ELF-1 (cell line): ENCODE data around the gene CSNK1G2.

Experiments used
- DNase-seq: peaks from one replicate; pipeline ENCODE4 v3.0.0-alpha.2; 2016; ENCODE audit warnings: low read depth, low spot score

CSNK1G2 gene

DNA sequence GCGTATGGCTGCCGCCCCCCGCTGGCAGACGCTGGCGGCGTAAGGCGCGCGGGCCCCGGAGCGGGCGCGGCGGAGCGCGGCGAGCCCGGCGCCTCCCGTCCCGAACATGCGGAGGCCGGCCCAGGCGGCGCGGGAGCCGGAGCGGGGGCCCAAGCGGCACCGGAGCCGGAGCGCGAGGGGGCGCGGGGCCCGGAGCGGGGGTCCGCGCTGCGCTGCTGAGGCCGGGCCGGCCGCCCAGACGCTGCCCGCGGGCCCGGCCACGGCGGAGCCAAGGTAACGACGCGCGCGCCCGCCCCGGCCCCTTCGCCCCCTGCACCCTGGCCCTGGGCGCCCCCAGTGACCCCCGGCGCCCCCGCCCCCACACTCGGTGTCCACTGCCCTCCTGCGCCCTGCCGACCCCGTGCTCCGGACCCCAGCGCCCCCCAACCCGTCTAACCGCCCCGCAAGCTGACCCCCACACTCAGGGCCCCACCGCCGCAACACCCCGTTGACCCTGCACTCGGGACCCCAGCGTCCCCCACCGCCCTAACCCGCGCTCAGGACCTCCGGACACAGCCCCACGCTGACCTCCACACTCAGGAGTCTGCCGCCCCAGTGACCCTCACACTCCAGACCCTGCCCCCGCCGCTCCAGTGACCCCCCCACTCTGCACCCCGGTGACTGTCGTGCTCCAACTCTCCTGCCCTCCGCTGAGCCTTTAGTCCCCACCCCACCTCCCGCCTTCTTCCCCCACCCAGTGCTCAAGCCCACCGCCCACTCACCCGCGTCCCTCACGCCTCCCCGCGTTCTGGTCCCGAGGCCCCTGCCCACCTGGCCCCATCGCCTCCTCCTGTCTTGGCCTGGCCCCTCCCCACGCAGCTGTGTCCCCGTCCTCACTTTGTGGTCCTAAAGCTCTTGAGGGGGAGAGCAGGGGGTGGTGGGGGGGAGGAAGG is at the start of gene CSNK1G2:
Gene CSNK1G2 (plus strand): TSS at position 27 of the 932 bp plus-strand sequence. CDS start 28,601 bp downstream, outside the sequence.
- DNase-seq: no peak

DNA sequence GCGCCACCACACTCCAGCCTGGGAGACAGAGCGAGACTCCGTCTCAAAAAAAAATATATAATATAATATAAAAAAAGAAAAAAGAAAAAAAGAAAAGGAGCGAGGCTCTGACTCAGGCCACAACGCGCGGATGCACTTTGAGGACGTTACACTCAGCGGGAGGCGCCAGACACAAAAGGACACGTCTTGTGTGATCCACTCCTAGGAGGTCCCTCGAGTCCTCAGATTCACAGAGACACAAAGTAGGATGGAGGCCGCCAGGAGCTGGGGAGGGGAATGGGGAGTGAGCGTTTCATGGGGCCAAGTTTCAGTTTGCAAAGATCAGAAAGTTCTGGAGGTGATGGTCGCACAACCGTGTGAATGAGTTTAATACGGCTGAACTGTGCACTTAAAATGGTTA is 47.2 kb upstream of the CSNK1G2 start:
- DNase-seq: no peak

DNA sequence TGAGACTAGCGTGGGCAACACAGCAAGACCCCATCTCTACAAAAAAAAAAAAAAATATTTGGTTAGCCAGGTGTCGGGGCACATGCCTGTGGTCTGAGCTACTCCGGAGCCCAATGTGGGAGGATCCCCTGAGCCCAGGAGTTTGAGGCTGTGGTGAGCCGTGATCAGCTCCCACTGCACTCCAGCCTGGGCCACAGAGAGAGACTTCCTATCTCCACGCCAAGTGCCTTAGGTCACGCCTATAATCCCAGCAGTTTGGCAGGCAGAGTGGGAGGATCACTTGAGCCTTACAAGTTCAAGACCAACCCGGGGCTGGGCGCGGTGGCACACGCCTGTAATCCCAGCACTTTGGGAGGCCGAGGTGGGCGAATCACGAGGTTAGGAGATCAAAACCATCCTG is 44.5 kb upstream of the CSNK1G2 start:
- no peak for DNase-seq

DNA sequence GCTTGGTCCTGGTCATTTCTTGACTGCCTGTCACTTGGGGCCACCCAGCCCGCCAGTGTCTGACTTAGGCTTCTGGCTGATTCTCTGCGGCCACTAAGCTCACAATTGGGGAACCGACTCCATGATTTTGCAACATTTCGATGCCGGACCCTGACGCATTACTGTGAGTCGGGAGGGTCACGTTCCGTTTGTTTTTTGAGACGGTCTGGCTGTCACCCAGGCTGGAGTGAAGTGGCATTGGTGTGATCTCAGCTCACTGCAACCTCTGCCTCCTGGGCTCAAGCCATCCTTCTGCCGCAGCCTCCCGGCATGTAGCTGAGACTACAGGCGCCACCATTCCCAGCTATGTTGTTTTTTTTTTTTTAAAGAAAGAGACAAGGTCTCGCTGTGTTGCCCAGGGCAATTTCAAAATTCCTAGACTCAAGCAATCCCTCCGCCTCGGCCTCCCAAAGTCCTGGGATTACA is 39.0 kb upstream of the CSNK1G2 start:
- DNase-seq: peak; percentile 61

DNA sequence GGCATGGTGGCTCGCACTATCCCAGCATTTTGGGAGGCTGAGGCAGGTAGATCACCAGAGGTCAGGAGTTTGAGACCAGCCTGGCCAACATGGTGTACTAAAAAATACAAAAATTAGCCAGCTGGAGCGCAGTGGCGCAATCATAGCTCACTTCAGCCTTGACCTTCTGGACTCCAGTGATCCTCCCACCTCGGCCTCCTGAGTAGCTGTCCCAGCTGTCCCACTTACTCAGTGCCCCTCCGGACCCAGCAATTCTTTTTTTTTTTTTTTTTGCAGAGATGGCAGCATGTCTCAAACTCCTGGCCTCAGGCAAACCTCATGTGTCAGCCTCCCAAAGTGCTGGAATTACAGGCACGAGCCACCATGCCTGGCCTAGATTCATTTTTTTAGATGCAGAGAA is 38.0 kb upstream of the CSNK1G2 start:
- DNase-seq: no peak

DNA sequence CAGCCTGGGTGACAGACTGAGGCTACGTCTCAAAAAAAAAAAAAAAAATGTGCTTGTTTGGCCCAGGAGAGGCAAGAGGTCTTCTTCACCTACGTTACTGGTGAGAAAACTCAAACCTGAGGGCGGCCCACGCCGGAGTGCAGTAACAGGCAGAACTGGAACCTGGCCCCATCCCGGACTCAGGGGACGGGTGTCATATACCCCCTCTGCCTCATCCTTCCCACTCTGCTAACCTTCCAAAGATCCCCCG is 36.2 kb upstream of the CSNK1G2 start:
- no peak for DNase-seq

- peak; percentile 99 for DNase-seq
These were observed 35.7 kb upstream of the CSNK1G2 start, which contains the start of the genes ADAT3 and SCAMP4 for GRCh38 chr19:1905110-1905862. Gene ADAT3, plus strand, starts transcription at chr19:1905399. Its CDS starts 6,649 bp downstream, at chr19:1912048. Gene SCAMP4, plus strand, starts transcription at chr19:1905399. Its CDS starts 9,621 bp downstream, at chr19:1915020.

DNA sequence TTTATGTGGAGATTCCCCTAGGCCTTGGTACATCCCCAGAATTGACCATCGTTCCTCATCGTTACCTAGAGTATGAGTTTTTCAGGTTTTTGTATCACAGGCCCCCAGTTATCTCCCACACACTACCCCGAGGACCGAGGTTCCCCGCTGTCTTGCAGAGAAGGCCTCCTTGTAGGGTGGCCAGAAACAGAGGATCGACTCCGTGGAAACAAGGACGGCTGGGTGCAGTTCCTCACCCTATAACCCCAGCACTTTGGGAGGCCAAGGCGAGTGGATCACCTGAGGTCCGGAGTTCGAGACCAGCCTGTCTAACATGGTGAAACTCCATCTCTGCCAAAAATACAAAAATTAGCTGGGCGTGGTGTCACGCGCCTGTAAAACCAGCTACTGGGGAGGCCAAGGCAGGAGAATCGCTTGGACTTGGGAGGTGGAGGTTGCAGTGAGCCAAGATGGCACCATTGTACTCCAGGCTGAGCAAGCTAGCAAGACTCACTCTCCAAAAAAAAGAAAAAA is 35.1 kb upstream of the CSNK1G2 start:
- no peak for DNase-seq

GRCh38 chr19:1906985-1907562 is 33.9 kb upstream of the CSNK1G2 start:
- DNase-seq: peak; percentile 78

DNA sequence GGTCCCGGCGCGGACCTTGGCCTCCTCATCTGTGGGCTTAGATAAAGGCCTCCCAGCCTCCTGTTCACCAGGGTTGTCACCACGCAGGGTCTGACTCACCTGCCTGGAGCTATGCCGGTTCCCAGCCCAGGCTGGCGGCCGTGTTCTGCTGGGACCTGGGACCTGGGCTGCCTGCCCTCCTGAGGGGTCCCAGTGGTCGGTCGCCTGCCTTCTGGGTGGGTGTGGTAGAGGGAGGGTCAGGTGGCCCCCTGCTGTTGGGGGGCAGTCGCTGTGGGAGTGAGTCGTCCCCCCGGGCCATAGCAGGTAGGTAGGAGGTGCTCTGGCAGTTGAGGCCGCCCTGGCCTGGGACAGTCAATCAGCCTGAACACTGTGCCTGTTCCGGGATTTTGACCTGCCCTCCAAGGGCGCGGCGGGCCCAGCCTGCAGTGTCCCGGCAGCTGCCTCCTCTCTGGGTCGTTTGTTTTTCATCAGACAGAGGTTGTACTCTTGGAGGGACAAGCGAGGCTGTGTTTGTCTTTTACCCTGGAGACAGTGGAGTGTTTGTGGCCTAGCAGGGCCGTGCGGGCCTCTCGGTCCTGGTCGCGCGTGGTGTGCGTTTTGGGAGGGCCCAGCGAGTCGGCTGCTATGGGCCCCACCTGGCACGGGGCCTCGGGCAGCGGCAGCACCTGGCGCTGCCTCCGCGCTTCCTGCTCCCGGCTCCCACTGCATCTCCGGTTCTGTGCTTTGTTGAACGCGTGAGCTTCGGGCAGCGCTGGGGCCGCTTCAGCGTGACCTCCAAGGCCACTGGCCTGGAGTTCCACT is 33.2 kb upstream of the CSNK1G2 start:
- DNase-seq: no peak

GRCh38 chr19:1908364-1908678 is 32.7 kb upstream of the CSNK1G2 start:
- DNase-seq: no peak

GRCh38 chr19:1909761-1910080 is 31.3 kb upstream of the CSNK1G2 start:
- DNase-seq: no peak

DNA sequence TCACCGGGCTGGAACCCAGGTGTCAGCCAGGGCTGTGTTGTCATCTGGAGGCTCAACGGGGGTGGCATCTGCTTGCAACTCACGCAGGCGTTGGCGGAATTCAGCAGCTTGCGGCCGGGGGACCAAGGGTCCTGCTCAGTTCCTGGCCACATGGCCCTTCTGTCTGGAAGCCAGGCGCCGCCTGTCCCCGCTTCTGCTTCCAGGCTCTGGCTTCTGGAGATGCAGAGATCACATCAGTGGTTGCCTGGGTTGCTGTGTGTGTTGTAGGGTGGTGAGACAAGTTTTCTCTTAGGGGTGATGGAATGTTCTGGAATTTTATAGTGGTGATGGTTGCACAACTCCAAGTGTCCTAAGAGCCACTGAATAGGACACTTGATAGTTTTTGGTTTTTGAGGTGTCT is 30.8 kb upstream of the CSNK1G2 start:
- DNase-seq: no peak

DNA sequence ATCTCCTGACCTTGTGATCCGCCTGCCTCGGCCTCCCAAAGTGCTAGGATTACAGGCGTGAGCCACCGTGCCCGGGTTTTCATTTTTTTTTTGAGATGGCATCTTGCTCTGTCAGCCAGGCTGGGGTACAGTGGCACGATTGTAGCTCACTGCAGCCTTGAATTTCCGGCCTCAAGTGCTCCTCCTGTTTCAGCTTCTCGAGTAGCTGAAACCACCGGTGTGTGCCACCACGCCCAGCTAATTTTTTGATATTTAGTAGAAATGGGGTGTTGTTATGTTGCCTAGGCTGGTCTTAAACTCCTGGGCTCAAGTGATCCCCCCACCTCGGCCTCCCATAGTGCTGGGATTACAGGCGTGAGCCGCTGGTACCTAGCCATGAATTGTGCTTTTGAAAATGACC is 29.9 kb upstream of the CSNK1G2 start:
- DNase-seq: no peak

DNA sequence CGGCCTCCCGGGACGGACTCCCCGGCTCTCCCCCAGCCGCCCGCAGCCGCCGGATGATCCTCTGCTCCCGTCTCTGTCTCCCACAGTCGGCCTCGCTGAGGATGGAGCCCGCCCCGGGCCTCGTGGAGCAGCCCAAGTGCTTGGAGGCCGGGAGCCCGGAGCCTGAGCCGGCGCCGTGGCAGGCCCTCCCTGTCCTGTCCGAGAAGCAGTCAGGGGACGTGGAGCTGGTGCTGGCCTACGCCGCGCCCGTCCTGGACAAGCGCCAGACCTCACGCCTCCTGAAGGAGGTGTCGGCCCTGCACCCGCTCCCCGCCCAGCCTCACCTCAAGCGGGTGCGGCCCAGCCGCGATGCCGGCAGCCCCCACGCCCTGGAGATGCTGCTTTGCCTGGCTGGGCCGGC is 29.0 kb upstream of the CSNK1G2 start:
- no peak for DNase-seq

DNA sequence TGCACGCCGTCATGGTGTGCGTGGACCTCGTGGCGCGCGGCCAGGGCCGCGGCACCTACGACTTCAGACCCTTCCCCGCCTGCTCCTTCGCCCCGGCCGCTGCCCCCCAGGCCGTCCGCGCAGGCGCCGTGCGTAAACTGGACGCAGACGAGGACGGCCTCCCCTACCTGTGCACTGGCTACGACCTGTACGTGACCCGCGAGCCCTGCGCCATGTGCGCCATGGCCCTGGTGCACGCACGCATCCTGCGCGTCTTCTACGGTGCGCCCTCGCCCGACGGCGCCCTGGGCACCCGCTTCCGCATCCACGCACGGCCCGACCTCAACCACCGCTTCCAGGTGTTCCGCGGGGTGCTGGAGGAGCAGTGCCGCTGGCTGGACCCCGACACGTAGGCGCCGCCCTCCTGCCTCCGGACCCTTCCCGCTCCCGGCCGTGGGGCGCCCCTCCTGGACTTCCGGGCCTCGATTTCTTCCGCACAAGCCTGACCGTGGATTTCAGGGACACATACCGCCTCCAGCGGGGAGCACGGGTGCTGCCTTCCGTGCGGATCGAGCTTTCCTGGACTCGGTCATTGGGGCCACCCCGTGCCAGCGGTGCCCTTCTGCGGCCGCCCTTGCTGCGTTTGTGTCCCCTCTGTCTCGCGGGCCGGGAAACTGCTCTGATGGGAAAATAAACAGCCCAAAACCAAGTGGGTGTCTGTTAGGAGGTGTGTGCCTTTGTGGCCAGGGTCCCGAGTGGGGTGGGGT is 28.0 kb upstream of the CSNK1G2 start:
- no peak for DNase-seq

DNA sequence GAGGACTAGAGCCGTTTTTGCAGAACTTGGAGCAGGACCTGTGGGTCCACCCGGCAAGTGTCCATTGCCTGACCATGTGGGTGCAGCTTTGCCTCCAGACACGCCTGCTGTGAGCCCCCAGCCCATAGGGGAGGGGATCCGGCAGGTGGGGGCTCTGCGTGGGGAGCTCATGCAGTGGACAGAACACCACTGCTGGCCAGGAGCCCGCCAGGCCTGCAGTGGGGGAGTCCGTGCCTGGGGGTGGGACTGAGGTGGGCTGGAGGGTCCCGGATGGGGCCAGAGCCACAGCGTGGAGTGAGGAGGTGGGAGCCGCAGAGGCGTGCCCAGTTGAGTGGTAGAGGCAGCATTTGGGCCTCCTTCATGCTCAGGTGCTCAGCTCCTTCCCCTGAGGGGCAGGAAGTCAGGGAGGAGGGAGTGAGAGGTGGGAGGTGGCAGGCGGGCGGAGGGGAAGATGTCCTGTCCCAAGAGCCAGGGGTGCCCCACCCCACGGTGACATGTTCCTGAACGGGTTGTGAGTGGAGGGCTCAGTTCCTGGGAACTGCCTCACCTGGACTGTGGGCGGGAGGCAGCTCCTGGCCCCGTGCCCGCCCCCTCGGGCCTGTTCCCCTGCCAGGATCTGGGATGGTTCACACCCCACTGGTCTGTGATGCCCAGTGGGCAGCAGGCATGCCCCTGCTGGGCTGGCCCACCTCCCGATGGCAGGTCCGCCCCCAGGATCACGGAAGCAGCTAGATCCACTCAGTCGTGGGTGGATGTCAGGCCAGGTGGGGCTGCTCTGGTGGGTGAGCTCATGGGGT is 27.0 kb upstream of the CSNK1G2 start:
- no peak for DNase-seq

DNA sequence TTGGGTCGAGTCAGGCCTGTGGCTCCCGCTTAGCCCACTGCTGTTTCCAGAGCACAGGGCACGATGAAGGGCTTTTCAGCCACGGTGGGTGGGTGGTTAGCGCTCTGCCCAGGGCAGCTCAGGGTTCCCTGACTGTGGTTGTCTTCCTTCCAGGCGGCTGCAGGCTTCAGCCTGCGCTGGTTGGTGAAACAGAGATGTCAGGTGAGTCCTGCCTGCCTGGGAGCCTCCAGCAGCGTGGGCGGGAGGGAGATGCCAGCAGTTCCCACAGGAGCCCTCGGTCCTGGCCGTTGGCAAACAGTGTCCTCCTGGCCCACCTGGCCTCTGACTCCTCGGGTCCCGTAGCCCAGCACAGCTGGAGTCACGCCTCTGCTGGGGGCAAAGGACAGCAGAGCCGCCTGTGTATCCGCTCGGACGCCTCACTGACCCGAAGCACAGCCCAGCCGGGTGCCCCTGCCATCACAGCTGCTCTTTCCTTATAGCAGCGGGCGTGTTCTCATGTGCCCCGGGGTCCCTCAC is 26.1 kb upstream of the CSNK1G2 start:
- no peak for DNase-seq

DNA sequence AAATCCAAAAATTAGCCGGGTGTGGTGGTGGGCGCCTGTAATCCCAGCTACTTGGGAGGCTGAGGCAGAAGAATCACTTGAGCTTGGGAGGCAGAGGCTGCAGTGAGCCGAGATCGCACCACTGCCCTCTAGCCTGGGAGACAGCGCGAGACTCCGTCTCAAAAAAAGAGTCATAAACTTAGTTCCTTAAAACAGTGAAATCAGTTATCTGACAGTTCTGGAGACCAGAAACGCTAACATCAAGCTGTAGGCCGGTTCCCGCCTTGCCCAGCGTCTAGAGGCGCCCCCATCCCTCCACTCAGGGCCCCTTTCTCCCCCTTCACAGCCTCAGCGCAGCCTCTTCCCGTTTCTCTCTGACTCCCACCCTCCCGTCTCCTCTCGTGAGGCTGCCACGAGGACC is 23.8 kb upstream of the CSNK1G2 start:
- no peak for DNase-seq

- DNase-seq: no peak
These were observed 23.0 kb upstream of the CSNK1G2 start for GRCh38 chr19:1917926-1918325.
